Nephron progenitor cell (in vitro differentiated cells): ENCODE measurements around the gene MRPS11.

Experiments used
- DNase-seq: peaks from one replicate; pipeline ENCODE4 v3.0.0; 2021
- H3K27ac Mint-ChIP-seq: 2 replicates; pipeline ENCODE4 v1.8.0; 2021; ENCODE audit warnings: mild to moderate bottlenecking, moderate library complexity, mixed read lengths
- H3K27me3 Mint-ChIP-seq: 2 replicates; pipeline ENCODE4 v1.8.0; 2021; ENCODE audit warnings: mild to moderate bottlenecking, low read depth, mixed read lengths; ENCODE audit not compliant: poor library complexity
- H3K36me3 Mint-ChIP-seq: 2 replicates; pipeline ENCODE4 v1.8.0; 2021; ENCODE audit warnings: low read depth, mixed read lengths
- H3K4me1 Mint-ChIP-seq: 2 replicates; pipeline ENCODE4 v1.8.0; 2021; ENCODE audit warnings: mixed read lengths
- H3K4me3 Mint-ChIP-seq: 2 replicates; pipeline ENCODE4 v1.8.0; 2021; ENCODE audit warnings: mild to moderate bottlenecking, moderate library complexity, mixed read lengths
- H3K9me3 Mint-ChIP-seq: 2 replicates; pipeline ENCODE4 v1.8.0; 2021; ENCODE audit warnings: mild to moderate bottlenecking, moderate library complexity, mixed read lengths
- TF ChIP-seq, protein P1 (sequence below): fragments of 200-600 bp; sonication (generic); IDR thresholded peaks from 2 replicates; pipeline ENCODE4 v1.5.0; 2021; ENCODE audit warnings: antibody characterized with exemption

MRPS11 gene

DNA sequence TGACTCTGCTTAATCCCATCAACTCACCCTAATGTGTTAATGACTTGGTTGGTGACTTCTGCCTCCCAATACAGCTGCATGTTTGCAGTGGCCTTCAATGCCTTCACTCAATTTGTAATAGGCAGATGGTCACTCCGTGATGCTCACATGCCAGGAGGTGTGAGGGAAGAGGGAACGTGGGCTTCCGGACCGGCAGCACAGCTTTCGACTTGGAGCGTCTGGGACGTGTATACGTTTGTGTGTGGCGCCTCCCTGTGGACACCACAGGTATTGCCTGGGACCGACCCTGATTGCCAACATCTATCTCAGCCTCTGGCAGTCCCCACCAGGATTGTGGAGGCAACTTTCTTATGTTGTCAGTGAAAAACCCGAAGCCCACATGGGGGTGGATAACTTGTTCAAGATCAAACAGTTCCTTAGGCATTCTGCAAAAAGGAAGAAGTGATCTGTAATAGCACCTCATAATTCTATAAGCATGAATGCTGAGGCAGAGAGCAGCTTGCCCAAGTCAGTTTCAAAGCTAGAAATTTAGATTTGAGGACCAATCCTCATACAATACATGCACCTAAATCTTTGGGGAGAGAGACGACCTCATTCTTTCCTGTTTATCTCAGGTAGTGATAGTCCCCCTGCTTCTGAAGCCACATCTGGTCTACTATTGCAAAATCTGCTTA, 17.2 kb upstream of the MRPS11 start:
- Mint-ChIP-seq H3K27me3 (peaks cover 44% of the 10 kb centered on the region), H3K9me3 (peaks cover 4% of the 10 kb centered on the region), H3K4me1 (no peaks in the 10 kb centered on the region), H3K27ac (no peak overlapping the region), H3K36me3 (no peaks in the 10 kb centered on the region), H3K4me3 (no peak overlapping the region)
- TF ChIP-seq, protein P1, sequence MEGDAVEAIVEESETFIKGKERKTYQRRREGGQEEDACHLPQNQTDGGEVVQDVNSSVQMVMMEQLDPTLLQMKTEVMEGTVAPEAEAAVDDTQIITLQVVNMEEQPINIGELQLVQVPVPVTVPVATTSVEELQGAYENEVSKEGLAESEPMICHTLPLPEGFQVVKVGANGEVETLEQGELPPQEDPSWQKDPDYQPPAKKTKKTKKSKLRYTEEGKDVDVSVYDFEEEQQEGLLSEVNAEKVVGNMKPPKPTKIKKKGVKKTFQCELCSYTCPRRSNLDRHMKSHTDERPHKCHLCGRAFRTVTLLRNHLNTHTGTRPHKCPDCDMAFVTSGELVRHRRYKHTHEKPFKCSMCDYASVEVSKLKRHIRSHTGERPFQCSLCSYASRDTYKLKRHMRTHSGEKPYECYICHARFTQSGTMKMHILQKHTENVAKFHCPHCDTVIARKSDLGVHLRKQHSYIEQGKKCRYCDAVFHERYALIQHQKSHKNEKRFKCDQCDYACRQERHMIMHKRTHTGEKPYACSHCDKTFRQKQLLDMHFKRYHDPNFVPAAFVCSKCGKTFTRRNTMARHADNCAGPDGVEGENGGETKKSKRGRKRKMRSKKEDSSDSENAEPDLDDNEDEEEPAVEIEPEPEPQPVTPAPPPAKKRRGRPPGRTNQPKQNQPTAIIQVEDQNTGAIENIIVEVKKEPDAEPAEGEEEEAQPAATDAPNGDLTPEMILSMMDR: peak; percentile 95
- DNase-seq: peak; percentile 91

DNA sequence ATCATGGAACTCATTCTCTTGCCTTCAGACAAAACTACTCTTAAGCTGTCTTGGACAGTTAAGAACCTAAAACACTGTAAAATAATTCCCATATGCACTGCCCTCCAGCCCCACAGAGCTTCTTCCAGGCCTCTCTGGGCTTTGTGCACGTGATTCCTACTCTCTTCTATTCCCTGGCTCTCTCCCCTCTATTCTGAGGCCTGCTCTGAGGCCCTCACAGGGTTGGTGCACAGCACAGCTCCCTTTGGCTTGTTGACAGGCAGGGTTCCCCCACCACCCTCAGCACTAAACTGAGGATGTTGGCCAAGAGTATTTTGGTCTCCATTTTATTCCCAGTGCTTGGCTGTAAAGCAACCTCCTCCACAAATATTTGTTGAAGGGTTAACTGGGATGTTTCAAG, 13.9 kb upstream of the MRPS11 start:
- Mint-ChIP-seq H3K4me3 (no peak overlapping the region), H3K27me3 (peaks cover 28% of the 10 kb centered on the region), H3K9me3 (no peaks in the 10 kb centered on the region), H3K36me3 (no peaks in the 10 kb centered on the region), H3K4me1 (no peaks in the 10 kb centered on the region), H3K27ac (no peak overlapping the region)
- DNase-seq: no peak
- TF ChIP-seq, protein P1: no peak

DNA sequence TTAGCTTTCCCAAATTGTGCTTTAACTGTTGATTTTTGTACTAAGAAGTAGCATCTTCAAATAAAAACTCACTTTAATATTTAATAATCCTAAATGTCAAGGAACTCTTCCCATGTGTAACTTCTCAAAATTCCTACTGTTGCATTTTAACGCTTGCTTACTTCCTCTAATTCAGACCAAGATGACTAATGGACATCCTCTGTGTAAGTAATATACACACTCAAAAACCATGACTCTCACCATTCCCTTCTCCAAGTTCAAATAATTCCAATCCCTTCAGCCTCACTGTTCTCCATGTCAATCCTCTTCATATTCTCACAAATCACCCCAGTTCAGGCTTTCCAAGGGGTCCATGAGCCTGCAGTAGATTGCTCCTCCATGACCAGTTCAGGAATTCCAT, 13.3 kb upstream of the MRPS11 start:
- TF ChIP-seq, protein P1: no peak
- H3K9me3 Mint-ChIP-seq: no peaks in the 10 kb centered on the region
- no peak for DNase-seq
- H3K27ac Mint-ChIP-seq: no peak overlapping the region
- no peaks in the 10 kb centered on the region for H3K4me1 Mint-ChIP-seq
- H3K4me3 Mint-ChIP-seq: no peak overlapping the region
- no peaks in the 10 kb centered on the region for H3K36me3 Mint-ChIP-seq
- peaks cover 23% of the 10 kb centered on the region for H3K27me3 Mint-ChIP-seq

DNA sequence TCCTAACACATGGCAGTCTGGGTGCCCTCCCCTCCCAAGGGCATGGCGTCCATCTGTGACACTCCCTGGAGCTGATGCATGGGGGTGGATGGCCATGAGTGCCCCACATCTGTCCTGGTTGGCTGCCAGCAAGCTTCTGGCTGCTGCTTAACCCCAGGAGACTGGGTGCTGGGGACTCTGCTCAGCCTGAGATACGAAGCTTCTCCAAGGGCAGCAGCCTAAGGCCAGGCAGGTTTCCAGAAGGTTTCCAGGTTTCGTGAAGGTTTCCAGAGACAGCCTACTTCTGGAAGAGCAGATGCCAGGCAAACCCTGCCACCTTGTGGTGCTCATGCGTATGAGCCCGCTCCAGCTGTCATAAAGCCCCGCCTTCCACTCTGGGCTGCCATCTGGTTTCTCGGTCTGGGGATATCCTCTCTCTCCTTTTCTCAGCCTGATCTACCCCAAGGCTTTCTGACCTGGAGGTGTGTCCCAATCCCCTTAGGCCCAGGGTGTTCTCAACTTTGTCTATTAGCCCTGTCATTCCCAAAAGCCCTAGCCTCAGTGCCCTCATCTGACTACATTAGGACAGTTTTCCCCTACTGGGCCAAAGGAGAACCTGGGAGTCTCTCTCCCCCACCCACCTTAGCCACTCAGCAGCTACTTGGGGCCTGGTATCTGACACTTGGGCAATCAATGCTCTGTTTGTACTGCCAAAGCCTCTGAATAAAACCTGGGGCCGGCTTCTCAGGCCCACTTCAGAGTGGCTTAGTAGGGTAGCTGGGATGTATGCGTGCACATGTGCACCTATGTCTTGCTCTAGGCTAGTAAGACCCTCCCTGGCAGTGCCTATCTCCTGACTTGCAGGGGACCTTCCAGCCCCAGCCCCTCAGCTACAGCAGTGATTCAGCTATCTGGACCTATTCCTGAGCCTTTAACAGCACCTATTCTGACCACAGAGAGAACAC, 12.4 kb upstream of the MRPS11 start:
- H3K4me1 Mint-ChIP-seq: no peaks in the 10 kb centered on the region
- TF ChIP-seq, protein P1: peak; percentile 65
- DNase-seq: peak; percentile 64

DNA sequence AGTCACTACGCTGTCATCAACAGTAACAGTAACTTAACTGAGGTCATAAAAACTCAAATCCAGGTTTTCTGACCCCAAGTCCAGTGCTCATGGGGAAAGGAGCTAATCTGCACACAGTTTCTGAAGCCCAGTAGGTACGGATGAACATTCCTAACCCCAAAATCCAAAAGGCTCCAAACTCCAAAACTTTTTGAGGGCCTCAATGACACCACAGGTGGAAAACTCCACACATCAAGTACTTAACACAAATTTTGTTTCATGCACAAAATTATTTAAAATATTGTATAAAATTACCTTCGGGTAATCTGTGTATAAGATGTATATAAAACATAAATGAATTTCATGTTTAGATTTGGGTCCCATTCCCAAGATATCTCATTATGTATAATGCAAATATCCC, 10.8 kb upstream of the MRPS11 start:
- no peak overlapping the region for H3K4me3 Mint-ChIP-seq

More for the DNA sequence above, 12.4 kb upstream of the MRPS11 start:
- Mint-ChIP-seq H3K27me3 (peaks cover 17% of the 10 kb centered on the region), H3K4me3 (no peak overlapping the region), H3K36me3 (no peaks in the 10 kb centered on the region), H3K9me3 (no peaks in the 10 kb centered on the region), H3K27ac (peak overlapping the region; percentile 82)

More for the DNA sequence above, 10.8 kb upstream of the MRPS11 start:
- no peak for DNase-seq
- Mint-ChIP-seq H3K27ac (no peak overlapping the region), H3K4me1 (no peaks in the 10 kb centered on the region), H3K27me3 (peaks cover 12% of the 10 kb centered on the region), H3K36me3 (peaks cover 4% of the 10 kb centered on the region), H3K9me3 (no peaks in the 10 kb centered on the region)
- TF ChIP-seq, protein P1: no peak
